NT2/D1 (cell line): ENCODE measurements around the gene DUSP15.

Experiments used
- DNase-seq: peaks from one replicate; pipeline ENCODE4 v3.0.0-alpha.2; 2011; ENCODE audit warnings: low read depth, low spot score
- H3K27me3 ChIP-seq: 2 replicates; pipeline ENCODE4 v1.6.0; 2011; ENCODE audit warnings: mild to moderate bottlenecking; ENCODE audit not compliant: insufficient read length, insufficient read depth
- H3K36me3 ChIP-seq: 2 replicates; pipeline ENCODE4 v1.6.1; 2011; ENCODE audit warnings: mild to moderate bottlenecking, low read length, mixed read lengths; ENCODE audit not compliant: insufficient read depth, insufficient read length
- H3K4me1 ChIP-seq: 2 replicates; pipeline ENCODE4 v1.5.1; 2011; ENCODE audit not compliant: insufficient read depth, insufficient read length
- H3K4me3 ChIP-seq: 2 replicates; pipeline ENCODE4 v1.5.1; 2011; ENCODE audit warnings: low read depth; ENCODE audit not compliant: insufficient read length
- H3K9ac ChIP-seq: 2 replicates; pipeline ENCODE4 v1.6.0; 2011; ENCODE audit warnings: low read depth; ENCODE audit not compliant: insufficient read length
- H3K9me3 ChIP-seq: 2 replicates; pipeline ENCODE4 v1.5.1; 2011; ENCODE audit warnings: mild to moderate bottlenecking, low read length; ENCODE audit not compliant: insufficient read depth
- SUZ12 ChIP-seq: IDR thresholded peaks from 2 replicates; pipeline ENCODE4 v1.6.1; 2011; ENCODE audit not compliant: insufficient read length, insufficient read depth; ENCODE audit errors: extremely low read depth
- YY1 ChIP-seq: IDR thresholded peaks from 2 replicates; pipeline ENCODE4 v1.6.1; 2011; ENCODE audit not compliant: insufficient read length, insufficient read depth
- ZNF274 ChIP-seq: IDR thresholded peaks from 2 replicates; pipeline ENCODE4 v1.6.1; 2011; ENCODE audit warnings: mild to moderate bottlenecking, low read depth, low read length

Gene DUSP15

DNA sequence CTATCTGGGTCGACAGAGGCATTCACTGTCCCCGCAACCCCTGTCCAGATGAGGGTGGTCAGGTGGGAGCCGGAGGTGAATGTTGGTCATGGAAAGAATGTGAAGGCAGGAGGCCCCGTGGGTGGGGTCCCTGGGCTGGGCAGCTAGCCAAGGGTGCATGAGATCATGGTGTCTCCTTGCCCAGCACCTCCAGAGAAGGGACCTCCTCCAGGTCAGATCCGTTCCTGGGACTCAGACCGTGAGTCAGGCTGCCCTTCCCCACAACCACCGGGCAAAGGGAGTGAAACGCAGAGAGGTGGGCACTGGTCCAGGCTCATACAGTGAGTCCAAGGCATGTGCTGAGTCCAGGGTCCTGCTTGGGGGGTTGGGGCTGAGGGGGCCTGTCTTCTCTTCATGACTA lies 28.4 kb downstream of the DUSP15 start:
- Histone ChIP-seq H3K4me1 (peaks cover 41% of the 10 kb centered on the region), H3K4me3 (no peak overlapping the region), H3K36me3 (no peaks in the 10 kb centered on the region), H3K9ac (no peak overlapping the region), H3K27me3 (no peaks in the 10 kb centered on the region), H3K9me3 (no peaks in the 10 kb centered on the region)
- DNase-seq: no peak
- TF ChIP-seq ZNF274: no peak
- TF ChIP-seq SUZ12: no peak
- TF ChIP-seq YY1: no peak

DNA sequence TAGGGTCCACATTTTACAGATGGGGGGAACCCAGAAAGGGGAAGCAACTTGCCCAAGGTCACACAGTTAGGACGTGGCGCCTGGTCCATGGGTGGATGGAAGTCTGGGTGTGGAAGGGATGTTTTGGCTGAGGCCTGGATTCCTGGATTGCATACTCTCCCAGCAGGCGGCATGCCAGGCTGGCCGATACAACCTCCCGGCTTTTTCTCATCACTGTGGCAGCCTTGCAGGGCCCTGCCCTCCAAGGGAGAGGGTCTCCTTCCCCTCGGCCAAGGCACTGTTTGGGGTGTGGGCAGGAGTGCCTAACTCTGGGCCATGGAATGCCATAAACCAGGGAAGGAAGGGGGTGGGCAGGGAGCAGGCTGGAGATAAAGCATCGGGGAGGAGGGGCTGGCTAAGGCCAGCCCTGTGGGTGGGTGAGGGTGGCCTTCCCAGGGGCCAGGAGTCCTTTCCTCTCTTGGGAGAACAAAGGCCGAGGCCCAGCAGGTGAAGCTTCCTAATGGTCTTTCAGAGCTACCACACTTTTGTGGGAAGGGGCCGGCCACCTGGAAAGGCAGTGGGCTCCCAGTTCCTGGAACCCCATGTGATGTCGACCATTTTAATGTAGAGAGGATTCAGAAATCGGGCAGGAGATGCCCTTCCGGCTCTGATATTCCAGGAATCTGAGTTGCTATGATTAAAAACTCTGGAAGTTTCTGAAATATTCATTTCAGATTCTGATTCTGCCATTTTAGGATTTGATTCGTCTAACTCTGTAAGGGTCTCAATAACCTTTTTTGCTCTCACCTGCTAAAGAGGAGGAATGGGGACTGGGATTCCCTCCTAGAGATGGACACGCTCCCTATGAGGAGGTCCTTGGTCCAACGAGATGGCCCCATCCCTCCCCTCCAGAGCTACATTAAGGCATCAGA lies 29.2 kb downstream of the DUSP15 start:
- no peak for TF ChIP-seq SUZ12
- no peak for TF ChIP-seq ZNF274
- TF ChIP-seq YY1: no peak
- Histone ChIP-seq H3K27me3 (no peaks in the 10 kb centered on the region), H3K4me3 (no peak overlapping the region), H3K9ac (no peak overlapping the region), H3K4me1 (peaks cover 43% of the 10 kb centered on the region), H3K36me3 (no peaks in the 10 kb centered on the region), H3K9me3 (no peaks in the 10 kb centered on the region)
- DNase-seq: no peak

DNA sequence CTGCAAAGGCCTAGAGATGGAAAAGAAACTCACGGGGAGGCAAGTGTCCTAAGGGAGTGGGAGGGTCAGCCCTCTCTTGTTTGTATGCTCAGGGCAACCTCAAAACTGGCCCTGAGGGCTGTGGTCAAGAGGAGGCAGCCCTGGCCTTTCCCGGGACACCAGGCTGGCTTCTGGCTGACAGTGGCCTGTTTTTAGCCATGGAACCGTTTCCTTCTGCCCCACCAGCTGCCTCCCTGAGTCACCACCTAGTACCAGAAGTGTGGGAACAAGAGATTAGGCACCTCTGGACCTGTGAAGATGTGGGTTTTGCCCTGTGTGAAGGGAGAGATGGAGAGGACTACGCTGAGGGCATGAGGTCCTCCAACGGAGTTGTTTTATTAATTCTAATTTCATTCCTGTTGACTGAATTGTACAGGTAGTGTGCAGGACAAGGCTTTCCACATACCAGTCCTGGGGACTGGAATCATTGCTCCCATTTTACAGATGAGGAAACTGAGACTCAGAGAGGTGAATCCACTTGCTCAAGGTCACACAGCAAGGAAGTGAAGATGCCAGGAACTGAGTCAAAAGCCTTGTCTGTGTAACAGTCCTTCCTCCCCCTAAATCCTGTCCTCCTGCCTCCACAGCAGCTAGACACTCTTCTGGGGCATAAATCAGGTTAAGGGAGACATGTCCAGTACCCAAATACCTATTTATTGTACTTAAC lies 30.4 kb downstream of the DUSP15 start:
- H3K9ac ChIP-seq: no peak overlapping the region
- TF ChIP-seq SUZ12 (no peak), ZNF274 (no peak), YY1 (no peak)

DNA sequence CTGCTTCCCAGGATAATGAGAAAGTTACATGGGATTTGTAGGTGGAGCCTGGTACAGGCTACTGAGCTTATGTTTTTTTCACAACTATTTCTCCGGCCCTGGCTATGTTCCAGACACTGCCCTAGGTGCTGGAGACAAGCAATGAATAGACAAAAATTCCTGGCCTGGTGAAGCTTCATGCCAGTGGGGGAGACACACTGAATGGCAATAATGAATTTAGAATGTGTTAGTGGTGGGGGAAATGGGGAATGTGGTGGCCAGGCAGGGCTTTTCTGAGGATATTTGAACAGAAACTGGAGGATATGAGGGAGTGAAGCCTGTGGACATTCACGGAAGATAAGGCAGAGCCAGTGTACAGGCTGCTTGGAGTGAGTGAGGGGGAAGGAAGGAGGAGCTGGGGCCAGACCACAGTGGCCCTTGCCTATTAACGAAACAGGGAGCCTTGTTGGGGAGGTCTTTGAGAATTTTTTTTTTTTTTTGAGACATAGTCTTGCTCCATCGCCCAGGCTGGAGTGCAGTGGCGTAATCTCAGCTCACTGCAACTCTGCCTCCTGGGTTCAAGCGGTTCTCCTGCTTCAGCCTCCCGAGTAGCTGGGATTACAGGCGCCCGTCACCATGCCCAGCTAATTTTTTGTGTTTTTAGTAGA lies 31.6 kb downstream of the DUSP15 start:
- Histone ChIP-seq H3K4me1 (peaks cover 41% of the 10 kb centered on the region), H3K9me3 (no peaks in the 10 kb centered on the region), H3K27me3 (no peaks in the 10 kb centered on the region), H3K36me3 (no peaks in the 10 kb centered on the region), H3K9ac (no peak overlapping the region), H3K4me3 (no peak overlapping the region)
- DNase-seq: no peak
- no peak for TF ChIP-seq YY1
- TF ChIP-seq ZNF274: no peak
- no peak for TF ChIP-seq SUZ12

More for the DNA sequence above, 30.4 kb downstream of the DUSP15 start:
- Histone ChIP-seq H3K4me3 (no peak overlapping the region), H3K36me3 (no peaks in the 10 kb centered on the region), H3K4me1 (peaks cover 40% of the 10 kb centered on the region), H3K27me3 (no peaks in the 10 kb centered on the region), H3K9me3 (no peaks in the 10 kb centered on the region)
- no peak for DNase-seq

DNA sequence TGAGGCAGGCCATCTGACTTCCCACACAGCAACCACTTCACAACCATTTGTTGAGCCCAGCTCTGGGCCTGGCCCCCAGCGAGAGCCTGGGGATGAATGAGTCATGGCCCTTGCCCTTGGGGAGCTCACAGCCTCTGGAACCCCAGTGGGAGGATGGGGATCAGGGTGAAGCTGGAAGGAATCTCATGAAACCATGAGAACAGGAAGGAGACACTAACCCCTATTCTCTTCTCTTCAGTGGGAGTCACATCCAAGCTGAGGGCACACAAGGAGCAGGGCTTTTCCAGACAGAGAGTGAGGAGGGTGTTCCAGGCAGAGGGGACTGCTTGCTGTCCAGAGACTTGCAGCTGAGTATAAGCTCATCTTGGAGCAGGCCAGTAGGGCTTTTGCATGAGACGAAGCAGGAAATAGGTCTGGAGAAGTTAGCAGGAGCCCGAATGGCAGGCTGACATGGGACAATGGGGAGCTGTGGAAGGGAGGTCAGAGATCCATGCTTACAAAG lies 32.4 kb downstream of the DUSP15 start:
- Histone ChIP-seq H3K4me1 (peaks cover 38% of the 10 kb centered on the region), H3K4me3 (no peak overlapping the region), H3K9ac (no peak overlapping the region), H3K9me3 (no peaks in the 10 kb centered on the region), H3K27me3 (no peaks in the 10 kb centered on the region), H3K36me3 (no peaks in the 10 kb centered on the region)
- TF ChIP-seq ZNF274: no peak
- no peak for TF ChIP-seq SUZ12
- no peak for TF ChIP-seq YY1
- no peak for DNase-seq

DNA sequence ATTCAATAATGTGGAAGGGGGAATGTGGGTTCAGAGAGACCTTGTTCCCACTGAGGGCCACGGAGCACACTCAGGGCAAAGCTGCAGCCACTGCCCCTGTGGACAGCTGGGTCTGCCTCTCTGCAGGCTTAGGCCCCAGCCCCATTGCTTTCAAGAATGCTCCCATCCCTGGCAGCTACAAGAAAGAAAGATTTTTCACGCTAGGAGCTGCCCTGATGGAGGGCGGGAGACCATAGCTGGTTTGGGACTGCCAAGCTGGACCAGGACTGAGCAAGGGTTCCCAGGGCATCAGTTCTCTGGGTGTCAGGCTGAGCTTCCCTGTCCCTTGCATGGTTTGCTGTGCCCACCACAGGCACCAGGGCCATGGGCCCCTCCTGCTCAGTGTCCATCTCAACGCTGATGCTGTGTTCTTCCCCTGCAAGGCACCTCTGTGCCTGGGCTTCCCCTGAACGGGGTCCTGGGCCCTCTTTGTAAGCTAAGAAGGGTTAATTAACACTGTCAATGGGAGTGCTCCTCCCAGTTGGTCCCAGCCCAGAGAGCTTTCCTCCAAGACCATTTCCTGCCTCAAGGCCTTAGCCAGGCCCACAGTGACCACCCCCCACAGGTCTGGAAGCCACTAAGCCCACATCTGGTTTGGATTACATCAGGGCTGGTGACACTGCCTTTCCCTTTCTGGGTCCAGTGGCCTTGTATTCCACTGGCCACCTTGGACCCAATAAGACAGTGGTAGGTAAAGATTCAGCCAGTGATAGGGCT lies 33.3 kb downstream of the DUSP15 start:
- no peak overlapping the region for H3K4me3 ChIP-seq
- no peak for DNase-seq
- no peaks in the 10 kb centered on the region for H3K36me3 ChIP-seq
- H3K27me3 ChIP-seq: no peaks in the 10 kb centered on the region
- TF ChIP-seq YY1 (no peak), ZNF274 (no peak), SUZ12 (no peak)
- H3K4me1 ChIP-seq: peaks cover 37% of the 10 kb centered on the region
- H3K9ac ChIP-seq: no peak overlapping the region
- H3K9me3 ChIP-seq: no peaks in the 10 kb centered on the region
